HL-60/S4 treated with retinoic acid at 250 ng/mL for 4 days and 3 days (cell line): ENCODE measurements around the gene MEF2C.
"Not testable (repeated sequence)": the region's sequence is repeated elsewhere in the genome, so short reads cannot be mapped to it uniquely, and the experiment has no call there.

Source experiments
- in situ Hi-C: fragments of 300-500 bp; cut with MboI; formaldehyde crosslinking; loops from 2 replicates; pipeline ENCODE4 v1.7.0; 2022; ENCODE audit warnings: low sequenced_read_pairs

MEF2C gene

GRCh38 chr5:88863523-88863922 is 19.5 kb downstream of the MEF2C start:
- in situ Hi-C loops: no loop called here

- in situ Hi-C loops: no loop called here
Measured at GRCh38 chr5:88862547-88863175, 20.3 kb downstream of the MEF2C start.

- in situ Hi-C loops: no loop called here
Measured at GRCh38 chr5:88861231-88861630, 21.8 kb downstream of the MEF2C start.

- in situ Hi-C loops: no loop called here
Measured at GRCh38 chr5:88860501-88860900, 22.5 kb downstream of the MEF2C start.

GRCh38 chr5:88858392-88858791 is 24.6 kb downstream of the MEF2C start:
- in situ Hi-C loops: no loop called here

- in situ Hi-C loops: not testable (repeated sequence)
Measured at GRCh38 chr5:88856381-88856780, 26.6 kb downstream of the MEF2C start.

GRCh38 chr5:88854769-88855168 is 28.2 kb downstream of the MEF2C start:
- in situ Hi-C loops: no loop called here

GRCh38 chr5:88847420-88847819 is 35.6 kb downstream of the MEF2C start:
- in situ Hi-C loops: no loop called here

GRCh38 chr5:88846434-88846833 is 36.5 kb downstream of the MEF2C start:
- in situ Hi-C loops: no loop called here

- in situ Hi-C loops: no loop called here
Measured at GRCh38 chr5:88845081-88845697, 37.8 kb downstream of the MEF2C start.

GRCh38 chr5:88842784-88843183 is 40.2 kb downstream of the MEF2C start:
- in situ Hi-C loops: no loop called here

- in situ Hi-C loops: no loop called here
Measured at GRCh38 chr5:88841212-88841611, 41.8 kb downstream of the MEF2C start.

GRCh38 chr5:88840495-88840894 is 42.5 kb downstream of the MEF2C start:
- in situ Hi-C loops: no loop called here

- in situ Hi-C loops: no loop called here
Measured at GRCh38 chr5:88839238-88839637, 43.7 kb downstream of the MEF2C start.

- in situ Hi-C loops: no loop called here
Measured at GRCh38 chr5:88838500-88838899, 44.5 kb downstream of the MEF2C start.

GRCh38 chr5:88837817-88838216 is 45.2 kb downstream of the MEF2C start:
- in situ Hi-C loops: no loop called here

- in situ Hi-C loops: no loop called here
Measured at GRCh38 chr5:88837222-88837621, 45.8 kb downstream of the MEF2C start.

- in situ Hi-C loops: no loop called here
Measured at GRCh38 chr5:88836195-88836838, 46.7 kb downstream of the MEF2C start.

- in situ Hi-C loops: no loop called here
Measured at GRCh38 chr5:88834499-88834898, 48.5 kb downstream of the MEF2C start.

- in situ Hi-C loops: no loop called here
Measured at GRCh38 chr5:88834131-88834462, 48.9 kb downstream of the MEF2C start.

GRCh38 chr5:88833371-88834130 is 49.4 kb downstream of the MEF2C start:
- in situ Hi-C loops: no loop called here

- in situ Hi-C loops: no loop called here
Measured at GRCh38 chr5:88831816-88832215, 51.2 kb downstream of the MEF2C start.
